Activated naive CD4-positive, alpha-beta T cell treated with Interleukin-2 at 50 U/mL for 16 hours (primary cell): ENCODE measurements around the gene TBPL1.
"Not testable (repeated sequence)": the region's sequence is repeated elsewhere in the genome, so short reads cannot be mapped to it uniquely, and the experiment has no call there.

Experiments used
- DNase-seq: peaks from one replicate; pipeline ENCODE4 v3.0.0-alpha.2; 2020

TBPL1 gene

DNA sequence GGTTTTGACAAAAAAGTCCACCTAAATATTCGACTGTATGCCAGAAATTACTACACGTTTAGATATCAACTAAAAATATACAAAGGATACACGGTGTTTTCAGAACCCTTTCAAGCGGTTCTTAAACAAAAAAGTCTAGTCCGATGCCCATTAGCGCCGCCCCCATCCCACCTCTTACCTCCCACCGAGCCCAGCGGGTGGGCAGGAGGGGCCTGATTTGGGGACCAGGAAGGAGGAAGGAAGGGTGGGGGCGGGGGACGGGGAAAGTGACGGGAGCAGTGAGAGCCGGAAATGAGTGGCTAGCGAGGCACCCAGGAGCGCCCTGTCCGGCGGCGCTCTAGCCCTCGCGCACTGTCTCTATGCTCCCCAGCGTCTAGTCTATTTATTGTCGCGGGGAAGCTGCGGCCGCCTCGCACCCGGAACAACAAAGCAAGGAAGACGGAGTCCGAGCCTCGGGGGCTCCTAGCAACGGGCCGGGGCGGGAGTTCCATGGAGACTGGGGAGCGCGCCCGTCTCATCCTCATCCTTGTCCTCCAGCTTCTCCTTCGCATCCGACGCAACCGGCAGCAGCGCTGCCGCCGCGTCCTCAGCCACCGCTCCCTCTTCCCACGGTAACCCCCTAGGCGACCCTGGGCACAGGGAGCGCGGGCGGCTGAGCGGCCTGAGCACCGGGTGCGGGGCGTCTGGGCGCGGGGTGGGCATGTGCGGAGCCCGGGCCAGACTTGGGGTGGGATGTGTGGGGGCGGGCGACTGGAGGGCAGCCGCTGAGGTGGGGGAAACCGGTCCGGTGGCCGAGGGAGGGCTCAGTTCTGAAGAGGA is at the start of gene TBPL1:
TBPL1 (plus strand) TSS at position 410 of the 819 bp plus-strand sequence. CDS start 26,902 bp downstream, outside the sequence.
- DNase-seq: peak; percentile 93

- DNase-seq: no peak
Measured at GRCh38 chr6:133903855-133904254, 49.2 kb upstream of the TBPL1 start.

DNA sequence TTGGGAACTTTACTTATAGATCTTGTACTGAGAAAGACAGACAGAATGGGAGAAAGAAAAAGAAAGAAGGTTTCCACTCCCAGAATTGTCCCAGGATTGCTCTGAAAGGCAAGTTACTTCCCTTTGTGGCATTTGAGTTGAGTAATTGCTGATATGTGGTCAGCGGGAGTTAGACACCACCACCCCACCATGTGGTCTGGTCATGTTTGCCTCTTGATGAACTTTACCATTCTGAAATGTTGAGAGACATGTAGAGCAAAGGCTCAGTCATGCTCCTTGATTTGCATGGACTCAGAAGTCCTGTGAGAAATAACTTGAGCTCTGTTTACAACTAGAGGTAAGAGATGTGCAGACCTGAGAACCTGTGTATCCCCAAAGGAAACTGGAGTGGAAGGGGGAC is 47.0 kb upstream of the TBPL1 start:
- no peak for DNase-seq

- peak; percentile 72 for DNase-seq
Measured at GRCh38 chr6:133916650-133917151, 36.3 kb upstream of the TBPL1 start.

- no peak for DNase-seq
Measured at GRCh38 chr6:133917781-133918180, 35.2 kb upstream of the TBPL1 start.

- no peak for DNase-seq
Measured at GRCh38 chr6:133918208-133918930, 34.7 kb upstream of the TBPL1 start.

GRCh38 chr6:133919362-133919761 is 33.7 kb upstream of the TBPL1 start:
- DNase-seq: no peak

- peak; percentile 70 for DNase-seq
Measured at GRCh38 chr6:133921249-133921859, 31.7 kb upstream of the TBPL1 start.

- peak; percentile 49 for DNase-seq
Measured at GRCh38 chr6:133923938-133924593, 29.0 kb upstream of the TBPL1 start.

GRCh38 chr6:133931221-133931620 is 21.8 kb upstream of the TBPL1 start:
- DNase-seq: not testable (repeated sequence)

- DNase-seq: not testable (repeated sequence)
Measured at GRCh38 chr6:133936352-133936751, 16.7 kb upstream of the TBPL1 start.

GRCh38 chr6:133937909-133938308 is 15.1 kb upstream of the TBPL1 start:
- no peak for DNase-seq

GRCh38 chr6:133938533-133938932 is 14.5 kb upstream of the TBPL1 start:
- no peak for DNase-seq

- DNase-seq: no peak
Measured at GRCh38 chr6:133939778-133940667, 13.0 kb upstream of the TBPL1 start.

GRCh38 chr6:133945158-133945557 is 7.9 kb upstream of the TBPL1 start:
- no peak for DNase-seq

GRCh38 chr6:133947302-133947900 is 5.6 kb upstream of the TBPL1 start:
- DNase-seq: no peak

GRCh38 chr6:133948472-133948871 is 4.6 kb upstream of the TBPL1 start:
- DNase-seq: no peak

- DNase-seq: no peak
Measured at GRCh38 chr6:133951227-133951626, 1.8 kb upstream of the TBPL1 start.

GRCh38 chr6:133951881-133952814 is 876 bp upstream of the TBPL1 start:
- DNase-seq: peak; percentile 53
